Common myeloid progenitor, CD34-positive (primary cell): ENCODE measurements around the gene ECSCR.

Experiments used
- CTCF ChIA-PET: fragments of 350-600 bp; sonication (Branson Sonifier 250); formaldehyde crosslinking; loops from one replicate; lab custom pipeline; 2021; ENCODE audit warnings: antibody characterized with exemption; lab: Charles Lee
- POLR2A ChIA-PET: fragments of 350-600 bp; sonication (Branson Sonifier 250); formaldehyde crosslinking; loops from one replicate; lab custom pipeline; 2021; ENCODE audit warnings: antibody characterized with exemption; lab: Charles Lee
- DNase-seq, 3 donors: peaks; one replicate each; pipeline versions ENCODE4 v3.0.0 to v3.0.0-alpha.2; 2013
- H3K27ac ChIP-seq, 2 experiments: 1 replicate in 1 of 2; 2 replicates in 1 of 2; pipeline ENCODE4 v1.7.0; 2013; ENCODE audit warnings: inconsistent platforms in 2 of 2, low read length in 2 of 2, mild to moderate bottlenecking in 2 of 2, low read depth in 1 of 2, moderate library complexity in 1 of 2; ENCODE audit not compliant: severe bottlenecking in 2 of 2, insufficient read depth in 1 of 2, poor library complexity in 1 of 2
- H3K27me3 ChIP-seq, 5 experiments: replicated peaks in 2 of 5; 1 replicate in 3 of 5; 2 replicates in 2 of 5; pipeline versions ENCODE4 v1.6.1 to v1.7.0; 2013; ENCODE audit warnings: low read length in 4 of 5, mild to moderate bottlenecking in 2 of 5, moderate library complexity in 2 of 5, inconsistent platforms in 1 of 5; ENCODE audit not compliant: insufficient read depth in 5 of 5, control insufficient read depth in 4 of 5
- H3K36me3 ChIP-seq, 4 experiments: 1 replicate in 2 of 4; 2 replicates in 2 of 4; pipeline versions ENCODE4 v1.6.1 to v1.7.0; 2013; ENCODE audit warnings: low read length in 3 of 4, control low read depth in 1 of 4, mild to moderate bottlenecking in 1 of 4; ENCODE audit not compliant: control insufficient read depth in 4 of 4, insufficient read depth in 4 of 4
- H3K4me1 ChIP-seq, 4 experiments: 1 replicate in 3 of 4; 2 replicates in 1 of 4; pipeline versions ENCODE4 v1.6.1 to v1.7.1; 2013; ENCODE audit warnings: low read length in 3 of 4, mild to moderate bottlenecking in 3 of 4, control low read depth in 1 of 4, inconsistent platforms in 1 of 4, moderate library complexity in 1 of 4; ENCODE audit not compliant: control insufficient read depth in 4 of 4, insufficient read depth in 4 of 4; ENCODE audit errors: control extremely low read depth in 1 of 4
- H3K4me3 ChIP-seq, 7 experiments: 1 replicate in 4 of 7; 2 replicates in 3 of 7; pipeline versions ENCODE4 v1.5.1 to v1.7.0; 2013; ENCODE audit warnings: mild to moderate bottlenecking in 7 of 7, low read length in 6 of 7, moderate library complexity in 6 of 7, inconsistent platforms in 2 of 7, low read depth in 2 of 7, control low read depth in 1 of 7; ENCODE audit not compliant: insufficient read depth in 4 of 7, control insufficient read depth in 1 of 7; ENCODE audit errors: extremely low read depth in 1 of 7
- H3K9me3 ChIP-seq, 5 experiments: 1 replicate in 4 of 5; 2 replicates in 1 of 5; pipeline versions ENCODE4 v1.6.1 to v1.7.1; 2013; ENCODE audit warnings: low read length in 4 of 5, mild to moderate bottlenecking in 2 of 5, inconsistent platforms in 1 of 5, low read depth in 1 of 5, moderate library complexity in 1 of 5; ENCODE audit not compliant: control insufficient read depth in 4 of 5, insufficient read depth in 2 of 5; ENCODE audit errors: control extremely low read depth in 1 of 5
- WGBS: methylation state at CpG from one replicate; pipeline ENCODE4 v1.1.5; 2013; ENCODE audit not compliant: insufficient coverage; 5-methylcytosine and 5-hydroxymethylcytosine counted together

The ECSCR gene

DNA sequence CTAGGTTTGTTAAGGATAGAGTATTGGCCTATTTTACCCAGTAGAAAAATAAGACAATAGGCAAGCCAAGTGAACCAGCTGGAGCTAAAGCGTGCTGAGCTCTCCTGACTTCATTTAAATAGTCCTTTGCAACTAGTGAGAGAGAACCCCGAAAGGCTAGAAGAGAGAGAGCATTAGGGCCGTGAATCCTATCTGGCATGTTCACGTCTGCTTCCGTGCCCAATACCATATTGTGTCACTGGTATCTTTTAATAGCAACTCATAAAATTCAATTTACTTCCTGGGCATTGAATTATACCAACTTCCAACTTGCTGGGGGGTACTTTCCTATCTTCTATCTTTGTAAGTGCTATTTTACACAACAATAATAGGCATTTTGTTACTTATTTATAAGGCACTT lies 37.0 kb downstream of the ECSCR start:
- CTCF ChIA-PET: interaction anchor here (1.0 to 17.0 kb wide), 8 partner anchors 10 to 89 kb away, joined by 3 to 359 read pairs (median 13); partner anchors contain the start of genes DNAJC18, SMIM33 and SPATA24
- no peaks in the 10 kb centered on the region for H3K27me3 ChIP-seq
- peaks cover 2 to 40% (median 13%) of the 10 kb centered on the region in 4 experiments for H3K36me3 ChIP-seq
- no peak overlapping the region for H3K27ac ChIP-seq
- H3K4me1 ChIP-seq: peaks cover 0 to 12% (median 4%) of the 10 kb centered on the region in 4 experiments
- no peaks in the 10 kb centered on the region for H3K9me3 ChIP-seq
- POLR2A ChIA-PET: no interaction called here
- H3K4me3 ChIP-seq: no peak overlapping the region
- 92% methylated on average over 5 of the region's 5 CpGs for WGBS
- no peak for DNase-seq

DNA sequence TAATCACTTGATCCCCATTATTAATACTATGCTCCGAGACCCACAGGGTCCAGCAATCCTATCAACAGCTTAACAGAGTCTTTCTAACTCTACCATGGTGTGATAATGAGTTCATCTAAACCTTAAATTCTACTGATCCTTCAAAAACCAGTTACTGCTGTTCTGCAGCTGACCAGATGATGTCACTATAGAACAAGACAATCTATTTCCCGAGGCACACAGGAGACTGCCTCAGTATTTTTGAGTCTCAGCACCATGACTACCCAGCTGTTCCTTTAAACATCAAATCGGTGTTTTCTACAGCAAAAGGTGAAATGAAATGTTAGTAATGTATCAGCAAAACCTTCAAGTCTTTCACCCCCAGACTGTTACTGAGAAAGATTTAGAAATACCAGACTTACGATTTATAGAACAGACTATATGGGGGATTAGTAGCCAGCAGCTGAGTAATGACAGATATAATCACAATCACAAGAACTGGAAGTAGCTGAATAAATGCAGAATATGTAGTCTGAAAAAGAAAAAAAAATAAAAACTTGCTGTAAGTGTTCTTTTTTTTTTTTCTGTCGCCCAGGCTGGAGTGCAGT lies 40.1 kb downstream of the ECSCR start:
- CTCF ChIA-PET: interaction anchor here (0.6 to 17.0 kb wide), 28 partner anchors 8 to 314 kb away, joined by 3 to 359 read pairs (median 6); partner anchors contain the start of genes DNAJC18, ECSCR, SMIM33 and STING1
- H3K27ac ChIP-seq: no peak overlapping the region
- peaks cover 0 to 28% (median 22%) of the 10 kb centered on the region in 4 experiments for H3K4me1 ChIP-seq
- H3K36me3 ChIP-seq: peaks cover 3 to 43% (median 21%) of the 10 kb centered on the region in 4 experiments
- no peak overlapping the region for H3K4me3 ChIP-seq
- POLR2A ChIA-PET: interaction anchor here (0.6 to 1.2 kb wide), 8 partner anchors 22 to 198 kb away, joined by 3 to 7 read pairs (median 3); partner anchors contain the start of genes STING1 and UBE2D2
- WGBS: 50% methylated on average over 1 of the region's 5 CpGs
- no peaks in the 10 kb centered on the region for H3K9me3 ChIP-seq
- H3K27me3 ChIP-seq: no peaks in the 10 kb centered on the region
- peak; percentile 77 to 90 (median 88) for DNase-seq

DNA sequence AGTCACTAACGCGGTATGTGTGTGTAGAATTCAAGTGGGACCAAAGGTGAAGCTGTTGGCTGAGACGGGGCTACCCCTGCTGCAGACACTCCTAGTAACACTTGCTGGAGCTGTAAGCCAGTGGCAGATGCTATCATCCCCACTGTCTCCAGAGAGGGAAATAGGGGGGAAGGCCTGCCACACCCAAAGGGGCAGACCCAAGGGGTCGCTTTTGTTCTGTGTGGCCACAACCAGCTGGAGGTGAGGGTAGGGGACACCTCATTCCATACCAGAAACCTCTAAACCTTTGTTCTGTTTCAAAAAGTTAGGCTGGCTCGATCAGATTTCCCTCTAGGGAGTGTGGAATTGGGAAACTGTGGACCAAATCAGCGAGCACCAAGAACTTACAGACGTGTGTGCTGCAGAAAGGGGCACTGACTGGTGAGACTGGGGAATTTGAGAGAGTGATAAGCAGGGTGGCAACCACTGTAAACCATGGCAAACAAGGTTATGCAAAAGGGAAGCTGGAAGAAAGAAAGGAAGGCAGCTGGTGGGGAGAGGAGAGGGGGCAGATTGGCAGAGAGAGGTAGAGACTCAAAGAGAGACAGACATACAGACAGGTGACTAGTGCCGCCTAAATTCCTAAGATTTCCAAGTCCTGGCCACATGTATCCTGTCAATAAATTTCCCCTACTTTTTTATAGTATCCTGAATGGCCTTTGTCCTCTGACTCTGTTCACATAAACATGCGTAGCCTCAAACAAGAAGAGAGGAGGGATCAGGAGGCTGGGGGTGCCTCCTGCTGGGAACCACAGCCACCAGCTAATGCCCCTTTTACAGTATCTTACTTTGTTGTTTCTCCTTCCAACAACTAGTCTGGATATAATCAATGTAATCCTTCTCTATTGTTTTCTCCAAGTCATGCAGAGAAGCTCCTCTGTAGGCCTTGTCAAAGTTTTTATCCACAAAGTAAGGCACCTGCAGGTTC lies 43.0 kb downstream of the ECSCR start:
- ChIA-PET POLR2A (interaction anchor here (0.6 to 1.4 kb wide), 3 partner anchors 94 to 147 kb away, joined by 3 to 4 read pairs (median 3); no protein-coding TSS in a partner anchor), CTCF (interaction anchor here (1.0 to 17.0 kb wide), 26 partner anchors 10 to 214 kb away, joined by 3 to 359 read pairs (median 5); partner anchors contain the start of genes DNAJC18, PROB1, SPATA24 and STING1)
- Histone ChIP-seq H3K4me3 (no peak overlapping the region), H3K27ac (no peak overlapping the region), H3K36me3 (peaks cover 3 to 33% (median 17%) of the 10 kb centered on the region in 4 experiments), H3K9me3 (no peaks in the 10 kb centered on the region), H3K27me3 (no peaks in the 10 kb centered on the region), H3K4me1 (peaks cover 4 to 52% (median 37%) of the 10 kb centered on the region in 4 experiments)
- 55% methylated on average over 5 of the region's 9 CpGs for WGBS
- peak in 2 of 3 donors; percentile 34 to 38 for DNase-seq

DNA sequence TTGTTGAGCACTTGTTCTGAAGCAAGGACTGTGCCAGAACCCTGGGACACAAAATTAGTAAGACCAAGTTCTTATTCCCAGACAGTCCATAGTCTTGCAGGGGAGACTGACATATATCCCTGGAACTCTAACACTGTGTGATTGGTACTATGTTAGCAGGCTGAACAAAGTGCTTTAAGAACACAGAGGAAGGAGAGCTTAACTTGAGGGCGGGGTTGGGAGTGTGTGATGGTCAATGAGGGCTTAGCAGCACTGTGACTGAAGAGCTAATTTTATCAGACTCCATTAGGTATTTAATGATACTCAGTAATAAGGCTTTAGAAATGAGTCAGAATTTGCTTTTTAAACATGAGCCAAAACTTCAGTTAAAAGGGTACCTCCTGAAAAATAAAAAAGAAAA lies 43.8 kb downstream of the ECSCR start:
- Histone ChIP-seq H3K4me1 (peaks cover 4 to 49% (median 37%) of the 10 kb centered on the region in 4 experiments), H3K9me3 (no peaks in the 10 kb centered on the region), H3K36me3 (peaks cover 3 to 29% (median 15%) of the 10 kb centered on the region in 4 experiments), H3K4me3 (no peak overlapping the region), H3K27ac (no peak overlapping the region), H3K27me3 (no peaks in the 10 kb centered on the region)
- DNase-seq: no peak
- WGBS: 100% methylated on average over 1 of the region's 1 CpG
- POLR2A ChIA-PET: interaction anchor here (1.4 kb wide), 1 partner anchor 95 kb away, joined by 4 read pairs; no protein-coding TSS in a partner anchor
- CTCF ChIA-PET: interaction anchor here (1.0 to 17.0 kb wide), 13 partner anchors 9 to 131 kb away, joined by 3 to 359 read pairs (median 6); partner anchors contain the start of genes DNAJC18 and PROB1

DNA sequence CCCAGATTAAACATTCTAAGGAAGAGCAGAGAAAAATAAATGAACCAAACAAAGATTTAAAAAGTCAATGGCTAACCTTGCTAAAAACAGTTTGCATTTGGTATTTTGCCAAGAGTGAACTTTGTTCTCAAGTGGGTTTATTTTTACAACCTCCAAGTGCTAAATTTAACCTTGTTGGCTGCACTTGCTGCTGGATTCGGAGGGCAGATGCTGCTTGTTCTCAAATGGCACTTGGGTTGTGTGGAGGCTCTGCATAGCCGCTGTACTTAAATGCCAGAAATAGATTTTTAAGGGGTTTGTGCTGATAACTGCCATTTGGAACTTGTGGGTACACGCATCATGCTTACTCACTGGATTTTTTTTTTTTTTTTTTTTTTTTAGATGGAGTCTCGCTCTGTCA lies 45.3 kb downstream of the ECSCR start:
- POLR2A ChIA-PET: no interaction called here
- H3K9me3 ChIP-seq: no peaks in the 10 kb centered on the region
- peak overlapping the region in 1 of 7 experiments; percentile 38 for H3K4me3 ChIP-seq
- WGBS: 17% methylated on average over 1 of the region's 4 CpGs
- H3K27me3 ChIP-seq: no peaks in the 10 kb centered on the region
- H3K4me1 ChIP-seq: peaks cover 4 to 49% (median 36%) of the 10 kb centered on the region in 4 experiments
- CTCF ChIA-PET: interaction anchor here (0.6 to 17.0 kb wide), 6 partner anchors 8 to 359 kb away, joined by 3 to 359 read pairs (median 6); partner anchors contain the start of gene SPATA24
- peak in 2 of 3 donors; percentile 75 to 84 for DNase-seq
- H3K27ac ChIP-seq: peak overlapping the region in 1 of 2 experiments; percentile 44
- H3K36me3 ChIP-seq: peaks cover 5 to 34% (median 16%) of the 10 kb centered on the region in 4 experiments

DNA sequence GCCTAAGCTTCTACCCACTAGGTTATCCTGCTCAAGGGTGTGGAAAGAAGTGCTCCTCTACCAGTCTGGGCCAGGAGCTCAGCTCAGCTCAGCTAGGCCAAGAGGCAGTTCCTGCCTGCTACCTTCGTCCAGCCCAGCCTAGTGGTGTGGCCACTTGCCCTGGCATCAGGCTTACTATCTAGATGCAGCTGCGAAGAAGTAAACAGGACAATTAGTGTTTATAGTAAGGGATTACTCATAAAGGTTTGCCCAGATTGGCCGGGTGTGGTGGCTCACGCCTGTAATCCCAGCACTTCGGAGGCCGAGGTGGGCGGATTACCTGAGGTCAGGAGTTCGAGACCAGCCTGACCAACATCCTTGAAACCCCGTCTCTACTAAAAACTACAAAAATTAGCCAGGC lies 45.9 kb downstream of the ECSCR start:
- no peaks in the 10 kb centered on the region for H3K27me3 ChIP-seq
- no peak overlapping the region for H3K4me3 ChIP-seq
- DNase-seq: no peak
- H3K27ac ChIP-seq: no peak overlapping the region
- ChIA-PET CTCF (interaction anchor here (1.1 to 17.0 kb wide), 2 partner anchors 13 to 97 kb away, joined by 3 to 359 read pairs; no protein-coding TSS in a partner anchor), POLR2A (interaction anchor here (0.6 kb wide), 1 partner anchor 86 kb away, joined by 3 read pairs; no protein-coding TSS in a partner anchor)
- WGBS: 100% methylated on average over 8 of the region's 9 CpGs
- H3K36me3 ChIP-seq: peaks cover 5 to 34% (median 16%) of the 10 kb centered on the region in 4 experiments
- peaks cover 4 to 49% (median 36%) of the 10 kb centered on the region in 4 experiments for H3K4me1 ChIP-seq
- no peaks in the 10 kb centered on the region for H3K9me3 ChIP-seq
